K562 (cell line): ENCODE data around the gene ITM2B. TPM values are rescaled to one million over a fixed set of nuclear protein-coding genes. Genes with fewer than 3 reads are reported as not detected.

Experiments used
- ATAC-seq: fragments of 200-7000 bp; cut with Tn5 transposase; 3 replicates; pipeline ENCODE4 v1.9.1; 2020; ENCODE audit warnings: moderate library complexity
- BruUV-seq: library from RNA; stranded (reverse); fragments of 400-500 nt; replicated peaks from 2 replicates; lab custom pipeline; 2021; lab: Mats Ljungman, UMichigan
- CTCF ChIA-PET: fragments of 300-600 bp; formaldehyde crosslinking; extraction: SDS; loops from one replicate; lab custom pipeline; 2021; ENCODE audit warnings: low intra/inter-chr PET ratio; lab: Yijun Ruan, JAX
- POLR2A ChIA-PET: fragments of 300-600, 350-650 bp; sonication (Branson Sonifier 250); formaldehyde crosslinking; extraction: SDS; loops from one replicate; lab custom pipeline; 2021; ENCODE audit warnings: antibody characterized with exemption, inconsistent platforms; lab: Yijun Ruan, JAX
- DNase-seq, 4 experiments: peaks; one replicate each; pipeline versions ENCODE4 v3.0.0 to v3.0.0-alpha.2; 2011 to 2018; ENCODE audit warnings: low spot score in 3 of 4, mixed read lengths in 3 of 4; ENCODE audit errors: extremely low read depth in 1 of 4
- FAIRE-seq: peaks from 2 replicates; lab custom pipeline; 2011; peaks lifted over from hg19 to GRCh38; lab: Jason Lieb, UNC
- H2AFZ ChIP-seq: 2 replicates; pipeline ENCODE4 v1.6.0; 2011; ENCODE audit warnings: low read depth, low read length, control low read depth, inconsistent platforms
- H3K27ac ChIP-seq: fragments of 200-600 bp; 3 replicates; pipeline ENCODE4 v1.8.0; 2011; ENCODE audit warnings: low read depth, mild to moderate bottlenecking, control low read depth, inconsistent platforms, low read length, moderate library complexity, mixed read lengths; ENCODE audit errors: extremely low read depth
- H3K27me3 ChIP-seq, 2 experiments: fragments of 300-600 bp in 1 of 2; 2 replicates in 1 of 2; 3 replicates in 1 of 2; pipeline versions ENCODE4 v1.6.0 to v1.8.0; 2011; ENCODE audit warnings: inconsistent platforms in 2 of 2, low read length in 2 of 2, mild to moderate bottlenecking in 1 of 2, mixed read lengths in 1 of 2, moderate library complexity in 1 of 2; ENCODE audit not compliant: control insufficient read depth in 2 of 2, insufficient read depth in 2 of 2
- H3K36me3 ChIP-seq: fragments of 300-600 bp; 3 replicates; pipeline ENCODE4 v1.8.0; 2011; ENCODE audit warnings: mild to moderate bottlenecking, low read length, inconsistent platforms; ENCODE audit not compliant: control insufficient read depth, insufficient read depth
- H3K4me1 ChIP-seq, 2 experiments: fragments of 200-600 bp in 1 of 2; replicated peaks in 1 of 2; 2 replicates in 1 of 2; 3 replicates in 1 of 2; pipeline versions ENCODE4 v1.5.1 to v1.8.0; 2011; ENCODE audit warnings: inconsistent platforms in 2 of 2, low read length in 2 of 2, mild to moderate bottlenecking in 1 of 2, mixed read lengths in 1 of 2, moderate library complexity in 1 of 2; ENCODE audit not compliant: control insufficient read depth in 2 of 2, insufficient read depth in 2 of 2
- H3K4me2 ChIP-seq: 2 replicates; pipeline ENCODE4 v1.6.1; 2011; ENCODE audit warnings: low read length, control low read depth, inconsistent platforms, mixed read lengths; ENCODE audit not compliant: insufficient read depth
- H3K4me3 ChIP-seq: fragments of 200-600 bp; sonication (generic), shearing (Covaris generic); 2 replicates; pipeline ENCODE4 v1.5.1; 2016; ENCODE audit warnings: control low read depth, inconsistent platforms
- H3K79me2 ChIP-seq: fragments of 200-600 bp; 3 replicates; pipeline ENCODE4 v1.8.0; 2011; ENCODE audit warnings: low read length, inconsistent platforms; ENCODE audit not compliant: control insufficient read depth, insufficient read depth
- H3K9ac ChIP-seq, 2 experiments: 2 replicates each; pipeline versions ENCODE4 v1.6.0 to v1.6.1; 2011; ENCODE audit warnings: low read depth in 2 of 2, low read length in 2 of 2, control low read depth in 1 of 2, inconsistent platforms in 1 of 2, mild to moderate bottlenecking in 1 of 2, mixed read lengths in 1 of 2; ENCODE audit not compliant: insufficient read depth in 1 of 2
- H3K9me1 ChIP-seq: one replicate; pipeline ENCODE4 v1.6.0; 2011; ENCODE audit warnings: inconsistent platforms, mild to moderate bottlenecking, low read length, moderate library complexity; ENCODE audit not compliant: control insufficient read depth, insufficient read depth
- H3K9me3 ChIP-seq: replicated peaks from 2 replicates; pipeline ENCODE4 v1.5.1; 2011; ENCODE audit warnings: low read depth, low read length, inconsistent platforms; ENCODE audit not compliant: control insufficient read depth, insufficient read depth
- H4K20me1 ChIP-seq: replicated peaks from 2 replicates; pipeline ENCODE4 v1.6.1; 2011; ENCODE audit warnings: low read length, inconsistent platforms, mixed read lengths; ENCODE audit not compliant: control insufficient read depth, insufficient read depth
- DPF2 ChIP-seq: fragments of 450-650 bp; IDR thresholded peaks from 2 replicates; pipeline ENCODE4 v1.6.1; 2016
- JUNB ChIP-seq: fragments of 450-650 bp; formaldehyde crosslinking; conservative IDR thresholded peaks from 2 replicates; pipeline ENCODE4 v1.4.0; 2020; ENCODE audit warnings: mild to moderate bottlenecking
- PTTG1 ChIP-seq: fragments of 450-650 bp; IDR thresholded peaks from 2 replicates; pipeline ENCODE4 v1.6.1; 2016; ENCODE audit warnings: low read depth, mild to moderate bottlenecking, missing genetic modification characterization, missing compliant biosample characterization
- TRIM24 ChIP-seq, 2 experiments: fragments of 450-650 bp; IDR thresholded peaks; 2 replicates each; pipeline ENCODE4 v1.6.1; 2016
- XRCC3 ChIP-seq: fragments of 450-650 bp; IDR thresholded peaks from 2 replicates; pipeline ENCODE4 v1.6.1; 2017; ENCODE audit warnings: mild to moderate bottlenecking, moderate library complexity
- ZNF431 ChIP-seq: sonication (generic); formaldehyde crosslinking; IDR thresholded peaks from 2 replicates; pipeline ENCODE4 v1.8.0; 2022; ENCODE audit warnings: mild to moderate bottlenecking, missing genetic modification reagents
- ZNF778 ChIP-seq: fragments of 450-650 bp; formaldehyde crosslinking; IDR thresholded peaks from 2 replicates; pipeline ENCODE4 v1.4.0; 2020; ENCODE audit warnings: mild to moderate bottlenecking, moderate library complexity
- WGBS: fragments of 100-300 bp; shearing (Covaris generic); methylation state at CpG from one replicate; pipeline ENCODE4 v1.1.6; 2016; ENCODE audit warnings: low coverage, mixed read lengths; ENCODE audit not compliant: insufficient coverage; ENCODE audit errors: missing lambda C conversion rate; 5-methylcytosine and 5-hydroxymethylcytosine counted together
- in situ Hi-C: fragments of 300-500 bp; cut with MboI; formaldehyde crosslinking; loops from 4 replicates; pipeline ENCODE4 v1.15.0; 2018; ENCODE audit warnings: inconsistent platforms, mixed read lengths
- intact Hi-C: fragments of 100-400 bp; cut with micrococcal nuclease; formaldehyde crosslinking; loops from 2 replicates; pipeline ENCODE4 v1.14.2; 2022
- polyA plus RNA-seq, 8 experiments: library from polyadenylated mRNA; depleted of rRNA in 4 of 8; stranded (reverse) in 5 of 8; unstranded in 3 of 8; fragments of >200 nt; fragmentation: Nextera tagmentation in 2 of 8; fragmentation: Illumina TruSeq in 1 of 8; extraction: Ambion mirVana in 2 of 8; extraction: Trizol in 1 of 8; gene quantifications; 2 replicates each; pipeline versions ENCODE4 v1.2.1 to v1.2.3, GENCODE V29; 2011 to 2014; ENCODE audit warnings: inconsistent platforms in 1 of 8, missing spikeins in 1 of 8
- total RNA-seq, 7 experiments: library from RNA; depleted of rRNA in 6 of 7; stranded (reverse); fragments of >200 nt in 6 of 7; fragmentation: Illumina TruSeq in 2 of 7; extraction: Trizol in 2 of 7; gene quantifications; 2 replicates each; pipeline versions ENCODE4 v1.2.1 to v1.2.3, GENCODE V29; 2011 to 2021; ENCODE audit warnings: low replicate concordance in 1 of 7
- TF ChIP-seq, protein P1 (sequence below): fragments of 450-650 bp; conservative IDR thresholded peaks from 2 replicates; pipeline ENCODE4 v1.6.1; 2016; ENCODE audit warnings: missing genetic modification characterization, low read depth, mild to moderate bottlenecking, missing compliant biosample characterization, moderate library complexity
- TF ChIP-seq, protein P2 (sequence below): fragments of 250-450 bp; sonication (Bioruptor Pico); IDR thresholded peaks from 2 replicates; pipeline ENCODE4 v1.8.0; 2021; ENCODE audit warnings: mild to moderate bottlenecking, moderate library complexity

The ITM2B gene
- total and polyA plus RNA-seq, 9 of the 15 experiments (the other 6 are each of a cell fraction or from before 2014, with no cell fraction given): 22.0 to 83.8 (median 45.0) TPM

DNA sequence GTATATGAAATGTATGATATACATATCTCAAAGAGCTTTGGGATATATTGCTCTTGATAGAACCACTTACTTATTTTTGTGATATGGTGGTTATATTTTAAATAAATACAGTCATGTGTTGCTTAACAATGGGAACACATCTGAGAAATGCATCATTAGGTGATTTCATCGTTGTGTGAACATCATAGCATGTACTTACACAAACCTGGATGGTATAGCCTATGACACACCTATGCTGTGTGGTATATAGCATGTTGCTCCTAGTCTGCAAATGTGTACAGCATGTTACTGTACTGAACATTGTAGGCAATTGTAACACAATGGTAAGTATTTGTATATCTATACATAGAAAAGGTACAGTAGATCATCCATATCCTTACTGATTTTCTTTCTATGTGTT, 78.2 kb downstream of the ITM2B start:
- H3K79me2 ChIP-seq: peaks cover 11% of the 10 kb centered on the region
- no peaks in the 10 kb centered on the region for H4K20me1 ChIP-seq
- no peak overlapping the region for H3K4me2 ChIP-seq
- no peak for DNase-seq
- no peak overlapping the region for H3K27ac ChIP-seq
- no peak overlapping the region for H3K4me3 ChIP-seq
- H3K36me3 ChIP-seq: peaks cover 6% of the 10 kb centered on the region; the same call in 1 of the 3 replicates
- H2AFZ ChIP-seq: no peak overlapping the region
- no peak for FAIRE-seq
- no peaks in the 10 kb centered on the region; a peak in 1 of 5 replicates for H3K4me1 ChIP-seq
- no peaks in the 10 kb centered on the region for H3K9me1 ChIP-seq
- 100% methylated on average over 1 of the region's 1 CpG for WGBS
- POLR2A ChIA-PET: no interaction called here
- no peaks in the 10 kb centered on the region for H3K27me3 ChIP-seq
- BruUV-seq: no TSS peak
- intact Hi-C loops: no loop called here
- H3K9me3 ChIP-seq: no peaks in the 10 kb centered on the region
- TF ChIP-seq PTTG1 (tag): no peak
- no peak for TF ChIP-seq ZNF431 (CRISPR knock-in tag)
- CTCF ChIA-PET: no interaction called here
- H3K9ac ChIP-seq: no peak overlapping the region
- no peak for ATAC-seq
- in situ Hi-C loops: no loop called here

DNA sequence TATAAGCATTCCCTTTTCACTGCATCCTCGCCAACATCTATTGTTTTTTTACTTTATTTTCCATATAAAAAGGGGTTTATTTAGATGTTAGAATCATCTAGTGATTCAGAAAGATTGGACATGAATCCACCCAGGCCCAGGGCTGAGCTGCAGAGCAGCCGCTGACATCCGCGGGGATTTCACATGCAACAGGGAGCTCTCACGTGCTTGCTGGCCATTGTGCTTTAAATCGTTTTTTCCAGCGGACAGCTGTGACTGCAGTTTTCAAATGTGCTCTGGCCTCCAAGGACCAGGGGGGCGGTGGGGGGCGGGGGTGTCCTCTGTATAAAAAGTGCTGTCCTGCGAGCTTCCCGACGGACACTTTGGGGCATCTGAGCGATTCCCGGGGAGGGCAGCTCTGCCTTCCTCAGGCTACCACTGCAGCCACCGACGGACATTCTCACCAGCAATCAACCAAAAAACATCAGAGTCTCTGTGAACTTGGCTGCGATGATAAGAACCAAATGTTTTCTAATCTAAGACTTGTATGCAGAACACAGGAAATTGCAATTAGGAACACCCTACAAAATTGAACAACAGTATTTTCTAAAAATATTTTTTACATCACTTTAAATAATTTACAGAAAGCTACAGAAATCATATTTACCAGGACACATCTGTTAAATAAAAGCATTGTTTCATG, 83.1 kb downstream of the ITM2B start:
- H3K27me3 ChIP-seq: no peaks in the 10 kb centered on the region
- no peak overlapping the region for H3K9ac ChIP-seq
- H2AFZ ChIP-seq: no peak overlapping the region
- ATAC-seq (no peak), FAIRE-seq (no peak), DNase-seq (no peak)
- intact Hi-C loops (no loop called here), in situ Hi-C loops (no loop called here)
- H4K20me1 ChIP-seq: no peaks in the 10 kb centered on the region
- no peaks in the 10 kb centered on the region for H3K36me3 ChIP-seq
- H3K27ac ChIP-seq: no peak overlapping the region
- CTCF ChIA-PET: no interaction called here
- H3K4me2 ChIP-seq: no peak overlapping the region
- no peak overlapping the region for H3K4me3 ChIP-seq
- TF ChIP-seq, protein P1, sequence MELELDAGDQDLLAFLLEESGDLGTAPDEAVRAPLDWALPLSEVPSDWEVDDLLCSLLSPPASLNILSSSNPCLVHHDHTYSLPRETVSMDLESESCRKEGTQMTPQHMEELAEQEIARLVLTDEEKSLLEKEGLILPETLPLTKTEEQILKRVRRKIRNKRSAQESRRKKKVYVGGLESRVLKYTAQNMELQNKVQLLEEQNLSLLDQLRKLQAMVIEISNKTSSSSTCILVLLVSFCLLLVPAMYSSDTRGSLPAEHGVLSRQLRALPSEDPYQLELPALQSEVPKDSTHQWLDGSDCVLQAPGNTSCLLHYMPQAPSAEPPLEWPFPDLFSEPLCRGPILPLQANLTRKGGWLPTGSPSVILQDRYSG (tag): no peak
- TF ChIP-seq DPF2 (no peak), ZNF778 (CRISPR knock-in tag) (no peak), JUNB (CRISPR knock-in tag) (no peak), XRCC3 (no peak), TRIM24 (IDR thresholded peaks at IDR 0.05) (no peak)
- TF ChIP-seq, protein P2, sequence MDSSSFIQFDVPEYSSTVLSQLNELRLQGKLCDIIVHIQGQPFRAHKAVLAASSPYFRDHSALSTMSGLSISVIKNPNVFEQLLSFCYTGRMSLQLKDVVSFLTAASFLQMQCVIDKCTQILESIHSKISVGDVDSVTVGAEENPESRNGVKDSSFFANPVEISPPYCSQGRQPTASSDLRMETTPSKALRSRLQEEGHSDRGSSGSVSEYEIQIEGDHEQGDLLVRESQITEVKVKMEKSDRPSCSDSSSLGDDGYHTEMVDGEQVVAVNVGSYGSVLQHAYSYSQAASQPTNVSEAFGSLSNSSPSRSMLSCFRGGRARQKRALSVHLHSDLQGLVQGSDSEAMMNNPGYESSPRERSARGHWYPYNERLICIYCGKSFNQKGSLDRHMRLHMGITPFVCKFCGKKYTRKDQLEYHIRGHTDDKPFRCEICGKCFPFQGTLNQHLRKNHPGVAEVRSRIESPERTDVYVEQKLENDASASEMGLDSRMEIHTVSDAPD: no peak
- POLR2A ChIA-PET: no interaction called here
- no peaks in the 10 kb centered on the region for H3K9me3 ChIP-seq
- no peaks in the 10 kb centered on the region for H3K79me2 ChIP-seq
- 92% methylated on average over 10 of the region's 17 CpGs for WGBS
- H3K9me1 ChIP-seq: no peaks in the 10 kb centered on the region
- no TSS peak for BruUV-seq
- H3K4me1 ChIP-seq: no peaks in the 10 kb centered on the region; a peak in 1 of 5 replicates
